Fibroblast of lung (primary cell): Measurements from ENCODE around the gene CBLC. TPM values are rescaled to one million over a fixed set of nuclear protein-coding genes. Genes with fewer than 3 reads are reported as not detected.

ENCODE experiments used
- DNase-seq, 2 donors: peaks; one replicate each; pipeline versions ENCODE4 v3.0.0 to v3.0.0-alpha.2; 2010; ENCODE audit warnings: low read depth in 2 of 2
- H2AFZ ChIP-seq: 2 replicates; pipeline ENCODE4 v1.5.1; 2012; ENCODE audit warnings: low read length, control low read depth, inconsistent platforms
- H3K27ac ChIP-seq: 2 replicates; pipeline ENCODE4 v1.5.1; 2011; ENCODE audit warnings: low read length, control low read depth; ENCODE audit not compliant: insufficient read depth
- H3K27me3 ChIP-seq: 2 replicates; pipeline ENCODE4 v1.5.1; 2011; ENCODE audit warnings: mild to moderate bottlenecking, low read length; ENCODE audit not compliant: control insufficient read depth, insufficient read depth
- H3K36me3 ChIP-seq: 2 replicates; pipeline ENCODE4 v1.5.1; 2011; ENCODE audit warnings: low read length; ENCODE audit not compliant: control insufficient read depth, insufficient read depth
- H3K4me1 ChIP-seq: 2 replicates; pipeline ENCODE4 v1.5.1; 2011; ENCODE audit warnings: low read length; ENCODE audit not compliant: control insufficient read depth, insufficient read depth; ENCODE audit errors: extremely low read depth
- H3K4me2 ChIP-seq: 2 replicates; pipeline ENCODE4 v1.5.1; 2011; ENCODE audit warnings: low read length, control low read depth; ENCODE audit not compliant: insufficient read depth; ENCODE audit errors: extremely low read depth
- H3K4me3 ChIP-seq, 4 experiments: fragments of 200-600 bp in 1 of 4; sonication (generic) in 1 of 4; replicated peaks in 1 of 4; 2 replicates each; pipeline ENCODE4 v1.5.1; 2011 to 2016; ENCODE audit warnings: low read length in 4 of 4, low read depth in 3 of 4, mild to moderate bottlenecking in 3 of 4, control low read depth in 2 of 4, inconsistent platforms in 1 of 4, mixed read lengths in 1 of 4; ENCODE audit not compliant: insufficient read depth in 1 of 4; ENCODE audit errors: control extremely low read depth in 1 of 4
- H3K79me2 ChIP-seq: 2 replicates; pipeline ENCODE4 v1.5.1; 2012; ENCODE audit warnings: mild to moderate bottlenecking, low read length, inconsistent platforms; ENCODE audit not compliant: control insufficient read depth, insufficient read depth
- H3K9ac ChIP-seq: 2 replicates; pipeline ENCODE4 v1.5.1; 2011; ENCODE audit warnings: mild to moderate bottlenecking, low read length, control low read depth; ENCODE audit not compliant: insufficient read depth
- H3K9me3 ChIP-seq: 2 replicates; pipeline ENCODE4 v1.5.1; 2012; ENCODE audit warnings: low read depth, low read length; ENCODE audit not compliant: control insufficient read depth, insufficient read depth
- H4K20me1 ChIP-seq: 2 replicates; pipeline ENCODE4 v1.5.1; 2011; ENCODE audit warnings: low read length; ENCODE audit not compliant: control insufficient read depth, insufficient read depth; ENCODE audit errors: extremely low read depth
- CTCF ChIP-seq, 2 donors: IDR thresholded peaks in 1 of 2; conservative IDR thresholded peaks in 1 of 2; 1 replicate in 1 of 2; 2 replicates in 1 of 2; pipeline ENCODE4 v1.5.1; 2011 to 2012; ENCODE audit warnings: low read length in 2 of 2, control low read depth in 1 of 2, inconsistent platforms in 1 of 2, low read depth in 1 of 2, mild to moderate bottlenecking in 1 of 2
- EZH2 ChIP-seq: IDR thresholded peaks from 2 replicates; pipeline ENCODE4 v1.5.1; 2012; ENCODE audit warnings: low read length, control low read depth, mild to moderate bottlenecking; ENCODE audit errors: missing control alignments
- polyA plus RNA-seq, 2 donors: library from polyadenylated mRNA; depleted of rRNA in 1 of 2; stranded (reverse) in 1 of 2; unstranded in 1 of 2; fragments of >200 nt; gene quantifications; 2 replicates each; pipeline ENCODE4 v1.2.1, GENCODE V29; 2011 to 2012; ENCODE audit warnings: missing spikeins in 1 of 2
- total RNA-seq: library from RNA; depleted of rRNA; stranded (reverse); fragments of >200 nt; gene quantifications from 2 replicates; pipeline ENCODE4 v1.2.1, GENCODE V29; 2014

CBLC gene
- total and polyA plus RNA-seq, 2 donors (not counting 1 experiment from before 2014, with no cell fraction given), result 0.33 TPM; not detected in 1

- Histone ChIP-seq H3K9ac (peak overlapping the region; percentile 47), H3K27ac (peak overlapping the region; percentile 89), H3K9me3 (no peaks in the 10 kb centered on the region), H3K27me3 (no peaks in the 10 kb centered on the region), H3K4me2 (peak overlapping the region; percentile 33), H3K79me2 (peaks cover 11% of the 10 kb centered on the region), H3K4me1 (peaks cover 26% of the 10 kb centered on the region), H3K36me3 (no peaks in the 10 kb centered on the region), H4K20me1 (no peaks in the 10 kb centered on the region), H3K4me3 (peak overlapping the region in 1 of 4 experiments; percentile 28), H2AFZ (no peak overlapping the region)
- no peak for TF ChIP-seq EZH2
- no peak for TF ChIP-seq CTCF (conservative IDR thresholded peaks at IDR 0.05 in 1 of 2, IDR thresholded peaks at IDR 0.05 in 1 of 2; ENCODE audit: low read depth in 1 of 2, low read length in 2 of 2)
- no peak for DNase-seq
These were observed 32.8 kb upstream of the CBLC start for GRCh38 chr19:44744871-44745332.

DNA sequence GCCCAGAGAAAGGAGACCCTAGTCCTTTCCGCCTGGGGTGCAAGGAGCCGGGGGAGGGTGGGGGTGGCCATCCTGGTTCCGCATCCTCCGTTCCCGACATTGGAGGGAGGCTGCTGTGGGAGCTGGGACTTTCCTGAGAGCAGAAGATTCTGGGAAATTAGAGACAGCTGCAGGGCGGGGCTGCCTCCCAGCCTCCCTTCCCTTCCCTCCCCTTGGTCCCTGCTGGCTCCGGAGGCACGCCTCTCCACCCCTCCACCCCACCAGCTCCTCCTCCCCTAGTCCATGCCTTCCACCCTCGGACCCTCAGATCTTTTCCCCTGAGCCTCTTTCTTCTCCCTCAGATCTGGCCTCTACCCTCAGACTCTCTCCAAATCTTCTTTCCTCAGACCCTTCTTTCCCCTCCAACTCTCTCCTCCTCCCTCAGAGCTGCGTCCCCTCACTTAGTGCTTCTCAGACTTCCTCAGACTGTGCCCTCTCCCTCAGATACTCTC lies 32.3 kb upstream of the CBLC start:
- Histone ChIP-seq H3K4me2 (peak overlapping the region; percentile 55), H2AFZ (no peak overlapping the region)

More for the DNA sequence above, 32.3 kb upstream of the CBLC start:
- peaks cover 27% of the 10 kb centered on the region for H3K4me1 ChIP-seq
- H3K9me3 ChIP-seq, result no peaks in the 10 kb centered on the region
- H4K20me1 ChIP-seq, result no peaks in the 10 kb centered on the region
- no peaks in the 10 kb centered on the region for H3K27me3 ChIP-seq
- H3K4me3 ChIP-seq, result peak overlapping the region in 1 of 4 experiments; percentile 28
- H3K9ac ChIP-seq, result peak overlapping the region; percentile 47
- peak; percentile 81 to 82 for DNase-seq
- peak overlapping the region; percentile 89 for H3K27ac ChIP-seq
- TF ChIP-seq EZH2 (no peak), CTCF (conservative IDR thresholded peaks at IDR 0.05 in 1 of 2, IDR thresholded peaks at IDR 0.05 in 1 of 2; ENCODE audit: low read depth in 1 of 2, low read length in 2 of 2) (no peak)
- H3K36me3 ChIP-seq, result no peaks in the 10 kb centered on the region
- H3K79me2 ChIP-seq, result peaks cover 16% of the 10 kb centered on the region
